T-helper 17 cell (primary cell): ENCODE data around the gene PEDS1. TPM values are rescaled to one million over a fixed set of nuclear protein-coding genes. Genes with fewer than 3 reads are reported as not detected.

ENCODE experiments used
- ATAC-seq: fragments of 150-1000 bp; cut with Tn5 transposase; 2 replicates; pipeline ENCODE4 v1.10.0; 2021; ENCODE audit warnings: mild to moderate bottlenecking, moderate library complexity
- DNase-seq, 3 donors: peaks; one replicate each; pipeline versions ENCODE4 v3.0.0 to v3.0.0-alpha.2; 2020 to 2021
- H3K9me3 ChIP-seq: one replicate; pipeline ENCODE4 v1.7.0; 2013; ENCODE audit warnings: low read length, mild to moderate bottlenecking; ENCODE audit not compliant: control insufficient read depth, poor library complexity, severe bottlenecking
- H3K27ac Mint-ChIP-seq: one replicate; pipeline ENCODE4 v1.8.0; 2022; ENCODE audit warnings: mild to moderate bottlenecking, moderate library complexity, mixed read lengths
- H3K27me3 Mint-ChIP-seq: one replicate; pipeline ENCODE4 v1.8.0; 2022; ENCODE audit warnings: mixed read lengths
- H3K36me3 Mint-ChIP-seq: one replicate; pipeline ENCODE4 v1.8.0; 2022; ENCODE audit warnings: low read depth, mixed read lengths
- H3K4me1 Mint-ChIP-seq: one replicate; pipeline ENCODE4 v1.8.0; 2022; ENCODE audit warnings: mild to moderate bottlenecking, mixed read lengths
- H3K4me3 Mint-ChIP-seq: one replicate; pipeline ENCODE4 v1.8.0; 2022; ENCODE audit warnings: mild to moderate bottlenecking, moderate library complexity, mixed read lengths
- total RNA-seq, 4 donors: library from RNA in 2 of 4; stranded (reverse) in 2 of 4; gene quantifications; one replicate each; pipeline ENCODE4 v1.2.3 and lab custom pipeline; 2022 to 2026

Gene PEDS1
- total RNA-seq, 2 donors from 2014 or later = 14.3 to 22.6 TPM

GRCh38 chr20:50129662-50130355 lies 23.7 kb downstream of the PEDS1 start:
- no peaks in the 10 kb centered on the region for H3K27me3 Mint-ChIP-seq
- H3K36me3 Mint-ChIP-seq = peaks cover 8% of the 10 kb centered on the region
- no peak overlapping the region for H3K27ac Mint-ChIP-seq
- no peak overlapping the region for H3K4me3 Mint-ChIP-seq
- ATAC-seq (no peak), DNase-seq (no peak)
- H3K4me1 Mint-ChIP-seq = peaks cover 12% of the 10 kb centered on the region
- H3K9me3 ChIP-seq = no peaks in the 10 kb centered on the region

- peaks cover 14% of the 10 kb centered on the region for H3K36me3 Mint-ChIP-seq
- DNase-seq (no peak), ATAC-seq (no peak)
- no peak overlapping the region for H3K27ac Mint-ChIP-seq
- no peaks in the 10 kb centered on the region for H3K27me3 Mint-ChIP-seq
- H3K4me3 Mint-ChIP-seq = no peak overlapping the region
- H3K4me1 Mint-ChIP-seq = peaks cover 12% of the 10 kb centered on the region
- H3K9me3 ChIP-seq = no peaks in the 10 kb centered on the region
Measured at GRCh38 chr20:50128520-50128905, 25.0 kb downstream of the PEDS1 start.

DNA sequence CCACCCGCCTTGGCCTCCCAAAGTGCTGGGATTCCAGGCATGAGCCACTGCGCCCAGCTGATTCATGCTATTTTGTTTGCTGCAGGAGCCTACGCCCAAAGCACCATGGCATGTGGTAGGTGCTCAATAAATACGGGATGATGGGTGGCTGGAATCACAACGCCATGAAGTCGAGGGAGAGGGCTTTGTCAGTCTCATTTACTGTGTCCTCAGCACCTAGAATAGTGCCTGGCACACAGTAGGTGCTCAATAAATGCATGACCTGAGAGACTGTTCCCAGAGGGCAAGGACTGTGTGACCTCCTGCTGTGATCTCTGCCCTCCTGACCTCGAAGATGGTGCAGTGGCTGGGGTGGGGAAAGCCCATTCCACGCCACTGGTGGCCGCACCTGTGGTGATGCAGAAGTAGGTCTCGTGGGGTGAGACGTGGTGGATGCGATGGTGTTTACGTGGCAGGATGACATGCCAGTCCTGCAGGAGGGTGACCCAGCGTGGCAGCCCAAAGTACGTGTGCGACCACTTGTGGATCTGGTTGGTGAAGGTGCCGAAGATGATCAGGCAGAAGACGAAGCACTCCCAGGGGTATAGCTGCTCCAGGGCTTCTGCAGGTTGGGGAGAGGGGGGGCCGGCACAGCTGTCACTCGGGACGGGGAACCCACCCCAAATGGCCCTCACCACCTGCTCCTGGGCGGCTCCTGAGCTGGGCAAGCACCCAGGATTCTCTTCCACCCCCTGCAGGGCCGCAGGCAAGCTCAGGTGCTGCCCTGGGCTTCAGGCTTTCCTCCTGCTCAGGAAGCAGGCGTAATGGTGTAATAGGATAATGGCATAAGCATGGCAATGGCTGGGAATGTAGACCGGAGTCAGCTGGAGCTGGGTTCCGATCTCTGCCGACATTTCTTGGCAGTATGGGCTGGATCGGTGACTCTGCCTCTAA lies 25.7 kb downstream of the PEDS1 start:
- no peak overlapping the region for H3K27ac Mint-ChIP-seq
- peaks cover 18% of the 10 kb centered on the region for H3K36me3 Mint-ChIP-seq
- no peak for DNase-seq

GRCh38 chr20:50126662-50127061 lies 26.9 kb downstream of the PEDS1 start:
- no peak for ATAC-seq
- Mint-ChIP-seq H3K27ac (no peak overlapping the region), H3K4me1 (peaks cover 7% of the 10 kb centered on the region), H3K36me3 (peaks cover 15% of the 10 kb centered on the region), H3K4me3 (no peak overlapping the region), H3K27me3 (no peaks in the 10 kb centered on the region)
- no peaks in the 10 kb centered on the region for H3K9me3 ChIP-seq
- no peak for DNase-seq

More for the DNA sequence above, 25.7 kb downstream of the PEDS1 start:
- no peaks in the 10 kb centered on the region for H3K9me3 ChIP-seq
- Mint-ChIP-seq H3K4me1 (peaks cover 12% of the 10 kb centered on the region), H3K27me3 (no peaks in the 10 kb centered on the region), H3K4me3 (no peak overlapping the region)
- no peak for ATAC-seq

DNA sequence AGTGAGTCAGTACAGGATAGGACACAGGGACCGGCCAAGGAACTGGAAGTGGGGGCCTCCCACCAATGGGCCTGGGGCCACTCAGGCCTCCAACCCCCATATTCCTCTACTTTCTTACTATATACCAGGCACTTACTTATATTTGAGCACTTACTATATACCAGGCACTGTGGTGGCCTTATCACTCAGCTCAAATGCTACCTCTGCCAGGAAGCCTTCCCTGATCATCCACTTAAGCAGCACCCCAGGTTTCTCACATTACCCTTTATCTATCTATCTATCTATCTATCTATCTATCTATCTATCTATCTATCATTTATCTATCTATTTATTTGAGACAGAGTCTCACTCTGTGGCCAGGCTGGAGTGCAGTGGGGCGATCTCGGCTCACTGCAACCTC lies 28.2 kb downstream of the PEDS1 start:
- ATAC-seq (no peak), DNase-seq (no peak)
- H3K9me3 ChIP-seq = no peaks in the 10 kb centered on the region
- Mint-ChIP-seq H3K36me3 (peaks cover 15% of the 10 kb centered on the region), H3K4me3 (peak overlapping the region; percentile 5), H3K27ac (peak overlapping the region; percentile 41), H3K4me1 (peaks cover 7% of the 10 kb centered on the region), H3K27me3 (no peaks in the 10 kb centered on the region)

DNA sequence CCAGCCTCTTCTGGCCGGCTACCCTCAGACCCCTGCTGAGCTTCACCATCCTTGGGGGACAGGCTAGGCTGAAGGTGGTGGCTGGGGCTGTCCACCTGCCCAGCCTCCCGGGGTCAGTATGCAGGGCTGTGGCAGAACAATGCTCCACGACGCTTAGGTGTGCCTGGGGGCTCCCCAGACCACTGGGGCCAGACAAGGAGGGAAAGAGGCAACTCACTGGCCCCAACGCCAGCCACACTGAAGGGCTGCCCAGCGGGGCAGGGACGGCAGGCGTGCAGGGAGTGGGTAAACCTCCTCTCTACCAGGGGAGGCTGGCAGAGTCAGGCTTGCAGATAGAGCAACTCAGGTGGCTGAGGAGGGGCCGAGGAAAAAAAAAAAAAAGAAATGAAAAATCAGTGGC lies 29.0 kb downstream of the PEDS1 start:
- H3K9me3 ChIP-seq = no peaks in the 10 kb centered on the region
- Mint-ChIP-seq H3K4me1 (peaks cover 5% of the 10 kb centered on the region), H3K36me3 (peaks cover 15% of the 10 kb centered on the region), H3K4me3 (no peak overlapping the region), H3K27me3 (no peaks in the 10 kb centered on the region), H3K27ac (peak overlapping the region; percentile 41)
- DNase-seq (no peak), ATAC-seq (no peak)

DNA sequence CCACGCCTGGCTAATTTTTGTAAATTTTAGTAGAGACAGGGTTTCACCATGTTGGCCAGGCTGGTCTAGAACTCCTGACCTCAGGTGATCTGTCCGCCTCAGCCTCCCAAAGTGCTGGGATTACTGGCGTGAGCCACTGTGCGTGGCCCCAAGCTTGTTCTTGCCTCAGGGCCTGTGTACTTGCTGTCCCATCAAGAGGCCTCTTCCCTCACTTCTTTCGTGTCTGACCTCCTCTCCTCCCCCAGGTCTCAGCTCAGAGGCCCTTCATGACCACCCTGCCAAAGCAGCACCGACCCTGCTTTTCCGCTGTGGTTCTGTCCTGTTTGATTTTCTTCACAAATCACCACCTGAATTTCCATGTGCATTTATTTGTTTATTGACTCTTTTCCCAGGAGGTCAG lies 30.1 kb downstream of the PEDS1 start:
- DNase-seq (no peak), ATAC-seq (no peak)
- Mint-ChIP-seq H3K27ac (no peak overlapping the region), H3K27me3 (no peaks in the 10 kb centered on the region), H3K36me3 (peaks cover 12% of the 10 kb centered on the region), H3K4me1 (peaks cover 5% of the 10 kb centered on the region), H3K4me3 (no peak overlapping the region)
- H3K9me3 ChIP-seq = no peaks in the 10 kb centered on the region

DNA sequence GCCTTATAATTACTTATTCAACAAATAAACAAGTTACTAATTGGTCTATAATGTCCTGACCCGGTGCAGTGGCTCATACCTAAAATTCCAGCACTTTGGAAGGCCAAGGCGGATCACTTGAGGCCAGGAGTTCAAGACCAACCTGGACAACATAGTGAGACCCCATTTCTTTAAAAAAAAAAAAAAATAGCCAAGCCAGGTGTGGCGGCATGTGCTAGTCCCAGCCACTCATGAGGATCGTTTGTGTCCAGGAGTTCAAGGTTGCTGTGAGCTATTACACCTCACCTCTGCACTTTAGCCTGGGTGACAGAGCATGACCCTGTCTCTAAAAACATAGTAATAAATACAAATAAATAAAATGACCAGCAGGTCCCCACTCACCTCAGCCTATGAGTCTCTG lies 30.8 kb downstream of the PEDS1 start:
- no peak for ATAC-seq
- peaks cover 12% of the 10 kb centered on the region for H3K36me3 Mint-ChIP-seq
- no peak overlapping the region for H3K4me3 Mint-ChIP-seq
- no peaks in the 10 kb centered on the region for H3K9me3 ChIP-seq
- H3K27ac Mint-ChIP-seq = no peak overlapping the region
- H3K4me1 Mint-ChIP-seq = peaks cover 5% of the 10 kb centered on the region
- DNase-seq = no peak
- no peaks in the 10 kb centered on the region for H3K27me3 Mint-ChIP-seq

GRCh38 chr20:50121858-50122271 lies 31.7 kb downstream of the PEDS1 start:
- no peaks in the 10 kb centered on the region for H3K9me3 ChIP-seq
- Mint-ChIP-seq H3K4me1 (peaks cover 5% of the 10 kb centered on the region), H3K4me3 (no peak overlapping the region), H3K27me3 (no peaks in the 10 kb centered on the region), H3K36me3 (peaks cover 12% of the 10 kb centered on the region), H3K27ac (no peak overlapping the region)
- ATAC-seq = no peak
- no peak for DNase-seq

GRCh38 chr20:50120935-50121693 lies 32.4 kb downstream of the PEDS1 start:
- peak; percentile 78 for ATAC-seq
- H3K4me3 Mint-ChIP-seq = no peak overlapping the region
- DNase-seq = peak; percentile 28 to 45 (median 36)
- H3K27ac Mint-ChIP-seq = no peak overlapping the region
- no peaks in the 10 kb centered on the region for H3K9me3 ChIP-seq
- peaks cover 5% of the 10 kb centered on the region for H3K4me1 Mint-ChIP-seq
- peaks cover 12% of the 10 kb centered on the region for H3K36me3 Mint-ChIP-seq
- H3K27me3 Mint-ChIP-seq = no peaks in the 10 kb centered on the region

- no peak for DNase-seq
- no peak overlapping the region for H3K27ac Mint-ChIP-seq
- H3K27me3 Mint-ChIP-seq = no peaks in the 10 kb centered on the region
- H3K4me3 Mint-ChIP-seq = no peak overlapping the region
- peaks cover 5% of the 10 kb centered on the region for H3K36me3 Mint-ChIP-seq
- peaks cover 24% of the 10 kb centered on the region for H3K4me1 Mint-ChIP-seq
- no peak for ATAC-seq
- H3K9me3 ChIP-seq = no peaks in the 10 kb centered on the region
Measured at GRCh38 chr20:50118203-50118602, 35.3 kb downstream of the PEDS1 start.

DNA sequence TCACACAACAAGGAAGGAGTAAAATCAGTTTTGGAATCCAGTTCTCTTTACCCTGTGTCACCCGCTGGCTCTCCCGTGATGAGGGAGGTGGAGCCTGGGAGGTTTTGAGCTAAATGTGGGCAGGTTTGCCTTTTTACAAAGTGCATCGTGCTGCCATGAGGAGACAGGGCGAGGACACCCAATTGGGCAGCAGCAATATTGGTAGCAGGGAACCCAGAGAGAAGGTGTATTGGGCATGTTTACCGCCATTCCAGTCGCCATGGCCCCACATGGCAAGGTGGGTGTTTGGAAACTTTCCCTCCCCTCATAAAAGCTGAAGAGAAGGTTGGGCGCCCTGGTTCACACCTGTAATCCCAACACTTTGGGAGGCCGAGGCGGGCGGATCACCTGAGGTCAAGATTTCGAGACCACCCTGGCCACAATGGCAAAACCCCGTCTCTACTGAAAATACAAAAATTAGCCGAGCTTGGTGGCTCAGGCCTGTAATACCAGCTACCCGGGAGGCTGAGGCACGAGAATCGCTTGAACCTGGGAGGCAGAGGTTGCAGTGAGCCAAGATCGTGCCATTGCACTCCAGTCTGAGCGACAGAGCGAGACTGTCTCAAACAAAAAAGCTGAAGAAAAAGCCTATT lies 37.0 kb downstream of the PEDS1 start:
- peaks cover 37% of the 10 kb centered on the region for H3K4me1 Mint-ChIP-seq
- H3K27me3 Mint-ChIP-seq = no peaks in the 10 kb centered on the region
- ATAC-seq (no peak), DNase-seq (no peak)
- peaks cover 4% of the 10 kb centered on the region for H3K36me3 Mint-ChIP-seq
- H3K4me3 Mint-ChIP-seq = peak overlapping the region; percentile 88
- H3K9me3 ChIP-seq = no peaks in the 10 kb centered on the region
- H3K27ac Mint-ChIP-seq = peak overlapping the region; percentile 88
